Esophagus squamous epithelium (tissue), 4 donors: ENCODE results near the gene ACVR2B.

Experiments
- CTCF ChIP-seq, 6 experiments: fragments of 450-650 bp in 4 of 6; fragments of 200-600 bp in 2 of 6; sonication (generic) in 2 of 6; IDR thresholded peaks; one replicate each; pipeline ENCODE4 v1.5.1; 2016 to 2019; ENCODE audit warnings: antibody characterized with exemption in 6 of 6, mild to moderate bottlenecking in 4 of 6, moderate library complexity in 4 of 6
- POLR2A ChIP-seq, 4 donors: fragments of 450-650 bp; IDR thresholded peaks; one replicate each; pipeline ENCODE4 v1.6.1; 2017; ENCODE audit warnings: antibody characterized with exemption in 4 of 4, mild to moderate bottlenecking in 4 of 4, moderate library complexity in 3 of 4

GRCh38 chr3:38533285-38533976 lies 79.7 kb downstream of the ACVR2B start:
- no peak for TF ChIP-seq CTCF (IDR thresholded peaks at IDR 0.05)
- TF ChIP-seq POLR2A (IDR thresholded peaks at IDR 0.05), result no peak
